PC-9 (cell line): ENCODE results near the gene PDHX.

ENCODE experiments used
- EZH2 ChIP-seq: fragments of 200-600 bp; sonication (generic); IDR thresholded peaks from 2 replicates; pipeline ENCODE4 v1.8.0; 2017; ENCODE audit warnings: antibody characterized with exemption, low read depth
- TF ChIP-seq, protein P1 (sequence below): fragments of 200-600 bp; sonication (generic); conservative IDR thresholded peaks from 2 replicates; pipeline ENCODE4 v1.6.1; 2017; ENCODE audit warnings: mixed run types, antibody characterized with exemption, mild to moderate bottlenecking, moderate library complexity

DNA sequence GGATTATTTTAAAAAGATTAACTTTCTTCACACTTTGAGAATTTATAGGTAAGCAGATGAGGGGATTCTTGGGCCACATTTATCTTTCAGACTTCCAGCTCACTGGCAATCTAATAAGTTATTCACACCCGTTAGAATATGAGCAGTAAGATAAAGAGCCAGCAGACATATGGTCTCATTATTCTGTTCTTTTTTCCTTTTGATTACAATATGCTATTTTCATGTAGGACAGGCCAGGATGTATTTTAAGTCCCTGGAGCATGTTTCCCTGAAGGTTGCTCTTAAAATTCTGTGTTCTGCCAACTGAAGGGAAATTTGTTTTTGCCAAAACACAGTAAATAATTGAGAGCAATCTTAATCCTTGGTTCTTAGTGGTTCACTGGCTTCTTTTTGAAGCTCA lies 22.2 kb downstream of the PDHX start:
- TF ChIP-seq, protein P1, sequence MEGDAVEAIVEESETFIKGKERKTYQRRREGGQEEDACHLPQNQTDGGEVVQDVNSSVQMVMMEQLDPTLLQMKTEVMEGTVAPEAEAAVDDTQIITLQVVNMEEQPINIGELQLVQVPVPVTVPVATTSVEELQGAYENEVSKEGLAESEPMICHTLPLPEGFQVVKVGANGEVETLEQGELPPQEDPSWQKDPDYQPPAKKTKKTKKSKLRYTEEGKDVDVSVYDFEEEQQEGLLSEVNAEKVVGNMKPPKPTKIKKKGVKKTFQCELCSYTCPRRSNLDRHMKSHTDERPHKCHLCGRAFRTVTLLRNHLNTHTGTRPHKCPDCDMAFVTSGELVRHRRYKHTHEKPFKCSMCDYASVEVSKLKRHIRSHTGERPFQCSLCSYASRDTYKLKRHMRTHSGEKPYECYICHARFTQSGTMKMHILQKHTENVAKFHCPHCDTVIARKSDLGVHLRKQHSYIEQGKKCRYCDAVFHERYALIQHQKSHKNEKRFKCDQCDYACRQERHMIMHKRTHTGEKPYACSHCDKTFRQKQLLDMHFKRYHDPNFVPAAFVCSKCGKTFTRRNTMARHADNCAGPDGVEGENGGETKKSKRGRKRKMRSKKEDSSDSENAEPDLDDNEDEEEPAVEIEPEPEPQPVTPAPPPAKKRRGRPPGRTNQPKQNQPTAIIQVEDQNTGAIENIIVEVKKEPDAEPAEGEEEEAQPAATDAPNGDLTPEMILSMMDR, result no peak
- TF ChIP-seq EZH2, result no peak
